Ovary (tissue), 3 donors: Measurements from ENCODE around the gene CYTIP.

ENCODE experiments used
- POLR2A ChIP-seq: fragments of 450-650 bp; IDR thresholded peaks from one replicate; pipeline ENCODE4 v1.6.1; 2017; ENCODE audit warnings: antibody characterized with exemption, mild to moderate bottlenecking, moderate library complexity
- TF ChIP-seq, protein P1 (sequence below), 3 donors: fragments of 450-650 bp in 2 of 3; fragments of 200-600 bp in 1 of 3; IDR thresholded peaks; one replicate each; pipeline versions ENCODE4 v1.5.1 to v1.8.0; 2016 to 2022; ENCODE audit warnings: antibody characterized with exemption in 3 of 3, mild to moderate bottlenecking in 1 of 3
- donor health status: DM: no; HTN: no; CAD: no.

DNA sequence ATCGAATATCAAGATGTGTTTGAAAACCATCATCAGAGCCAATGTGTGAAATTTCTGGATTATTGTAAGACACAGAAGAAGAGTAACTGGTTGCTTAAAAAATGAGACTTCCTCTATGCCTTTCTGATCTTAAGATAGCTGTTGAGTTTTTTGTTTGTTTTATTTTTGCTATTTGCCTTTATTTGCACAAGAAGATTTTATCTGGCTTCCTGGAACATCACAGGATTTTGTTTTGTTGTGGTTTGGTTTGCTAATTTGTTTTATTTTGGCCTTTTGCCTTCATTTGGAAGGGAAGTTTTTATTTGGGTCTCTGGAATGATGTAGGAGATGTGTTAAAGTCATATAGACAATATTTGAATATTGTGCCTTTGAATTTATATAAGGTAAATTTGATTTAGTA is 3.9 kb upstream of the CYTIP start:
- no peak for TF ChIP-seq POLR2A
- TF ChIP-seq, protein P1, sequence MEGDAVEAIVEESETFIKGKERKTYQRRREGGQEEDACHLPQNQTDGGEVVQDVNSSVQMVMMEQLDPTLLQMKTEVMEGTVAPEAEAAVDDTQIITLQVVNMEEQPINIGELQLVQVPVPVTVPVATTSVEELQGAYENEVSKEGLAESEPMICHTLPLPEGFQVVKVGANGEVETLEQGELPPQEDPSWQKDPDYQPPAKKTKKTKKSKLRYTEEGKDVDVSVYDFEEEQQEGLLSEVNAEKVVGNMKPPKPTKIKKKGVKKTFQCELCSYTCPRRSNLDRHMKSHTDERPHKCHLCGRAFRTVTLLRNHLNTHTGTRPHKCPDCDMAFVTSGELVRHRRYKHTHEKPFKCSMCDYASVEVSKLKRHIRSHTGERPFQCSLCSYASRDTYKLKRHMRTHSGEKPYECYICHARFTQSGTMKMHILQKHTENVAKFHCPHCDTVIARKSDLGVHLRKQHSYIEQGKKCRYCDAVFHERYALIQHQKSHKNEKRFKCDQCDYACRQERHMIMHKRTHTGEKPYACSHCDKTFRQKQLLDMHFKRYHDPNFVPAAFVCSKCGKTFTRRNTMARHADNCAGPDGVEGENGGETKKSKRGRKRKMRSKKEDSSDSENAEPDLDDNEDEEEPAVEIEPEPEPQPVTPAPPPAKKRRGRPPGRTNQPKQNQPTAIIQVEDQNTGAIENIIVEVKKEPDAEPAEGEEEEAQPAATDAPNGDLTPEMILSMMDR (IDR thresholded peaks at IDR 0.05), result no peak
